Nephron (organoid): Measurements from ENCODE around the gene GTF2H1.

Experiments
- H3K27ac Mint-ChIP-seq, 3 experiments: 2 replicates each; pipeline ENCODE4 v1.8.0; 2020; ENCODE audit warnings: mixed read lengths in 3 of 3, mild to moderate bottlenecking in 2 of 3, moderate library complexity in 1 of 3
- H3K27me3 Mint-ChIP-seq: 2 replicates; pipeline ENCODE4 v1.8.0; 2021; ENCODE audit warnings: low read depth, mild to moderate bottlenecking, moderate library complexity, mixed read lengths
- H3K36me3 Mint-ChIP-seq: 2 replicates; pipeline ENCODE4 v1.8.0; 2020; ENCODE audit warnings: low read depth, mixed read lengths
- H3K4me1 Mint-ChIP-seq: 2 replicates; pipeline ENCODE4 v1.8.0; 2020; ENCODE audit warnings: mixed read lengths
- H3K4me3 Mint-ChIP-seq, 3 experiments: 2 replicates each; pipeline ENCODE4 v1.8.0; 2020; ENCODE audit warnings: mild to moderate bottlenecking in 3 of 3, mixed read lengths in 3 of 3, moderate library complexity in 2 of 3
- H3K9me3 Mint-ChIP-seq: 2 replicates; pipeline ENCODE4 v1.8.0; 2020; ENCODE audit warnings: mixed read lengths
- CTCF ChIP-seq, 3 experiments: fragments of 200-600 bp; sonication (generic); IDR thresholded peaks; one replicate each; pipeline ENCODE4 v1.5.0; 2021; ENCODE audit warnings: antibody characterized with exemption in 3 of 3; ENCODE audit not compliant: unreplicated experiment in 3 of 3

GTF2H1 gene

GRCh38 chr11:18330921-18331320, 8.6 kb downstream of the GTF2H1 start:
- no peak for TF ChIP-seq CTCF (IDR thresholded peaks at IDR 0.05; ENCODE audit: unreplicated experiment in 3 of 3)
- H3K9me3 Mint-ChIP-seq: no peaks in the 10 kb centered on the region
- no peak overlapping the region for H3K27ac Mint-ChIP-seq
- H3K27me3 Mint-ChIP-seq: no peaks in the 10 kb centered on the region
- no peak overlapping the region for H3K4me3 Mint-ChIP-seq
- H3K4me1 Mint-ChIP-seq: no peaks in the 10 kb centered on the region
- H3K36me3 Mint-ChIP-seq: peaks cover 54% of the 10 kb centered on the region

- H3K4me3 Mint-ChIP-seq: no peak overlapping the region
- peaks cover 52% of the 10 kb centered on the region for H3K36me3 Mint-ChIP-seq
- H3K9me3 Mint-ChIP-seq: no peaks in the 10 kb centered on the region
- TF ChIP-seq CTCF (IDR thresholded peaks at IDR 0.05; ENCODE audit: unreplicated experiment in 3 of 3): no peak
- no peaks in the 10 kb centered on the region for H3K27me3 Mint-ChIP-seq
- no peaks in the 10 kb centered on the region for H3K4me1 Mint-ChIP-seq
- H3K27ac Mint-ChIP-seq: no peak overlapping the region
These were observed 9.9 kb downstream of the GTF2H1 start for GRCh38 chr11:18332302-18332701.

- Mint-ChIP-seq H3K4me1 (no peaks in the 10 kb centered on the region), H3K36me3 (peaks cover 53% of the 10 kb centered on the region)
These were observed 10.5 kb downstream of the GTF2H1 start for GRCh38 chr11:18332891-18333290.

GRCh38 chr11:18347471-18348125, 25.2 kb downstream of the GTF2H1 start:
- H3K36me3 Mint-ChIP-seq: peaks cover 53% of the 10 kb centered on the region
- H3K9me3 Mint-ChIP-seq: no peaks in the 10 kb centered on the region
- H3K4me1 Mint-ChIP-seq: no peaks in the 10 kb centered on the region
- H3K27ac Mint-ChIP-seq: no peak overlapping the region
- H3K4me3 Mint-ChIP-seq: no peak overlapping the region
- no peaks in the 10 kb centered on the region for H3K27me3 Mint-ChIP-seq
- no peak for TF ChIP-seq CTCF (IDR thresholded peaks at IDR 0.05; ENCODE audit: unreplicated experiment in 3 of 3)

More at GRCh38 chr11:18332891-18333290, 10.5 kb downstream of the GTF2H1 start:
- Mint-ChIP-seq H3K27me3 (no peaks in the 10 kb centered on the region), H3K9me3 (no peaks in the 10 kb centered on the region), H3K27ac (no peak overlapping the region), H3K4me3 (no peak overlapping the region)
- TF ChIP-seq CTCF (IDR thresholded peaks at IDR 0.05; ENCODE audit: unreplicated experiment in 3 of 3): no peak

GRCh38 chr11:18352581-18352980, 30.2 kb downstream of the GTF2H1 start:
- Mint-ChIP-seq H3K4me3 (no peak overlapping the region), H3K27me3 (no peaks in the 10 kb centered on the region), H3K27ac (no peak overlapping the region)

More at GRCh38 chr11:18352581-18352980, 30.2 kb downstream of the GTF2H1 start:
- peaks cover 60% of the 10 kb centered on the region for H3K36me3 Mint-ChIP-seq
- no peaks in the 10 kb centered on the region for H3K4me1 Mint-ChIP-seq
- TF ChIP-seq CTCF (IDR thresholded peaks at IDR 0.05; ENCODE audit: unreplicated experiment in 3 of 3): no peak
- no peaks in the 10 kb centered on the region for H3K9me3 Mint-ChIP-seq
